ENCODE data around the gene CAMTA1.

The CAMTA1 gene

GRCh38 chr1:6913086-6913485 lies 127.8 kb downstream of the CAMTA1 start:
- no peak for ATAC-seq
- TF ChIP-seq ESRRG (CRISPR knock-in tag; IDR thresholded peaks at IDR 0.05) = no peak
- no peak for TF ChIP-seq BACH2 (CRISPR knock-in tag; IDR thresholded peaks at IDR 0.05; ENCODE audit: borderline replicate concordance)
- TF ChIP-seq POU6F1 (CRISPR knock-in tag; IDR thresholded peaks at IDR 0.05; ENCODE audit: borderline replicate concordance, low read depth) = no peak
- TF ChIP-seq CSDC2 (CRISPR knock-in tag; IDR thresholded peaks at IDR 0.05) = no peak
- no peak for TF ChIP-seq ZNF565 (CRISPR knock-in tag; conservative IDR thresholded peaks at IDR 0.05; ENCODE audit: low read depth)
- TF ChIP-seq TSHZ2 (CRISPR knock-in tag; IDR thresholded peaks at IDR 0.05) = no peak
- no peak for TF ChIP-seq ZFP30 (CRISPR knock-in tag; IDR thresholded peaks at IDR 0.05)
- TF ChIP-seq ZC3H10 (CRISPR knock-in tag; IDR thresholded peaks at IDR 0.05) = no peak
- no peak for TF ChIP-seq PPARA (CRISPR knock-in tag; IDR thresholded peaks at IDR 0.05; ENCODE audit: borderline replicate concordance)
- no peak for TF ChIP-seq SNAI2 (CRISPR knock-in tag; IDR thresholded peaks at IDR 0.05)
- no peak for TF ChIP-seq RARB (CRISPR knock-in tag; IDR thresholded peaks at IDR 0.05)
- TF ChIP-seq CREB5 (CRISPR knock-in tag; IDR thresholded peaks at IDR 0.05; ENCODE audit: low read depth) = no peak
- TF ChIP-seq TCF4 (CRISPR knock-in tag; IDR thresholded peaks at IDR 0.05; ENCODE audit: borderline replicate concordance) = no peak
- no peak for TF ChIP-seq ZNF70 (CRISPR knock-in tag; IDR thresholded peaks at IDR 0.05)
- TF ChIP-seq CSRNP3 (CRISPR knock-in tag; IDR thresholded peaks at IDR 0.05) = no peak
- TF ChIP-seq ZNF8 (CRISPR knock-in tag; IDR thresholded peaks at IDR 0.05) = no peak
- no peak for TF ChIP-seq TOX (CRISPR knock-in tag; IDR thresholded peaks at IDR 0.05; ENCODE audit: borderline replicate concordance)
- TF ChIP-seq GLIS3 (CRISPR knock-in tag; IDR thresholded peaks at IDR 0.05) = no peak

- ATAC-seq = no peak
- TF ChIP-seq ZFP3 (CRISPR knock-in tag; IDR thresholded peaks at IDR 0.05) (no peak), OSR1 (CRISPR knock-in tag; IDR thresholded peaks at IDR 0.05) (no peak), CREB5 (CRISPR knock-in tag; IDR thresholded peaks at IDR 0.05; ENCODE audit: low read depth) (no peak)
Observed at GRCh38 chr1:6914706-6915105, 129.5 kb downstream of the CAMTA1 start.

GRCh38 chr1:6915999-6916565 lies 130.8 kb downstream of the CAMTA1 start:
- TF ChIP-seq POU6F1 (CRISPR knock-in tag; IDR thresholded peaks at IDR 0.05; ENCODE audit: borderline replicate concordance, low read depth) = no peak
- no peak for TF ChIP-seq OSR1 (CRISPR knock-in tag; IDR thresholded peaks at IDR 0.05)
- TF ChIP-seq GLIS3 (CRISPR knock-in tag; IDR thresholded peaks at IDR 0.05) = no peak
- TF ChIP-seq PPARA (CRISPR knock-in tag; IDR thresholded peaks at IDR 0.05; ENCODE audit: borderline replicate concordance) = no peak
- no peak for TF ChIP-seq CSRNP3 (CRISPR knock-in tag; IDR thresholded peaks at IDR 0.05)
- TF ChIP-seq CSDC2 (CRISPR knock-in tag; IDR thresholded peaks at IDR 0.05) = no peak
- TF ChIP-seq BACH2 (CRISPR knock-in tag; IDR thresholded peaks at IDR 0.05; ENCODE audit: borderline replicate concordance) = no peak
- TF ChIP-seq TCF4 (CRISPR knock-in tag; IDR thresholded peaks at IDR 0.05; ENCODE audit: borderline replicate concordance) = no peak
- TF ChIP-seq ZFP30 (CRISPR knock-in tag; IDR thresholded peaks at IDR 0.05) = no peak
- TF ChIP-seq RARB (CRISPR knock-in tag; IDR thresholded peaks at IDR 0.05) = no peak
- no peak for ATAC-seq
